Measurements from ENCODE around the gene NOL3.

- TF ChIP-seq POLR2A (IDR thresholded peaks at IDR 0.05; ENCODE audit: low read depth, low read length) (no peak), POLR2AphosphoS5 (IDR thresholded peaks at IDR 0.05; ENCODE audit: low read depth, low read length) (no peak), TAF1 (IDR thresholded peaks at IDR 0.05; ENCODE audit: borderline replicate concordance, low read depth, low read length) (no peak)
Observed at GRCh38 chr16:67169642-67170167, 633 bp upstream of the NOL3 start.

Data from GM12892 (cell line).